ENCODE data around the gene REEP2. TPM values are rescaled to one million over a fixed set of nuclear protein-coding genes. Genes with fewer than 3 reads are reported as not detected.

Gene REEP2
- total RNA-seq, 4 donors from 2014 or later = 0.54 to 3.6 (median 2.0) TPM; not detected in 1

- H3K9me3 ChIP-seq = no peaks in the 10 kb centered on the region
- H3K27ac ChIP-seq = no peak overlapping the region
- H3K4me1 ChIP-seq = peaks cover 0 to 6% of the 10 kb centered on the region in 2 donors
- DNase-seq = no peak
- TF ChIP-seq POLR2A (IDR thresholded peaks at IDR 0.05) = no peak
- TF ChIP-seq CTCF (IDR thresholded peaks at IDR 0.05) = no peak
- no peaks in the 10 kb centered on the region for H3K36me3 ChIP-seq
- WGBS, 2 donors = 92% methylated on average over 11 to 13 of the region's 13 CpGs
- H3K27me3 ChIP-seq = no peaks in the 10 kb centered on the region
- H3K4me3 ChIP-seq (replicated peaks in 1 of 3) = no peak overlapping the region
- intact Hi-C loops (cut with DNase I) = no loop called here
These were observed 5.4 kb downstream of the REEP2 start for GRCh38 chr5:138444078-138444773.

- H3K27ac ChIP-seq = no peak overlapping the region
- TF ChIP-seq POLR2A (IDR thresholded peaks at IDR 0.05) (no peak), CTCF (IDR thresholded peaks at IDR 0.05) (no peak)
- intact Hi-C loops (cut with DNase I) = no loop called here
- H3K36me3 ChIP-seq = no peaks in the 10 kb centered on the region
- H3K9me3 ChIP-seq = no peaks in the 10 kb centered on the region
- no peak overlapping the region for H3K4me3 ChIP-seq (replicated peaks in 1 of 3)
- H3K4me1 ChIP-seq = peaks cover 0 to 7% of the 10 kb centered on the region in 2 donors
- no peak for DNase-seq
- H3K27me3 ChIP-seq = no peaks in the 10 kb centered on the region
- 77 to 91% methylated on average over 8 to 12 of the region's 22 CpGs for WGBS, 2 donors
These were observed 6.1 kb downstream of the REEP2 start for GRCh38 chr5:138444774-138445546.

- intact Hi-C loops (cut with DNase I) = no loop called here
- WGBS, 2 donors = 76 to 86% methylated on average over 12 to 15 of the region's 18 CpGs
- TF ChIP-seq CTCF (IDR thresholded peaks at IDR 0.05) = no peak
- TF ChIP-seq POLR2A (IDR thresholded peaks at IDR 0.05) = no peak
- no peak overlapping the region for H3K4me3 ChIP-seq (replicated peaks in 1 of 3)
- H3K9me3 ChIP-seq = no peaks in the 10 kb centered on the region
- no peaks in the 10 kb centered on the region for H3K27me3 ChIP-seq
- DNase-seq = no peak
- peaks cover 0 to 10% of the 10 kb centered on the region in 2 donors for H3K4me1 ChIP-seq
- H3K27ac ChIP-seq = no peak overlapping the region
- H3K36me3 ChIP-seq = no peaks in the 10 kb centered on the region
These were observed 6.9 kb downstream of the REEP2 start for GRCh38 chr5:138445547-138446271.

- no peaks in the 10 kb centered on the region for H3K9me3 ChIP-seq
- H3K27ac ChIP-seq = no peak overlapping the region
- no peaks in the 10 kb centered on the region for H3K27me3 ChIP-seq
- intact Hi-C loops (cut with DNase I) = no loop called here
- WGBS, 2 donors = 91% methylated on average over 6 of the region's 6 CpGs
- no peaks in the 10 kb centered on the region for H3K36me3 ChIP-seq
- DNase-seq = no peak
- H3K4me3 ChIP-seq (replicated peaks in 1 of 3) = no peak overlapping the region
- no peak for TF ChIP-seq CTCF (IDR thresholded peaks at IDR 0.05)
- no peak for TF ChIP-seq POLR2A (IDR thresholded peaks at IDR 0.05)
- H3K4me1 ChIP-seq = peaks cover 0 to 10% of the 10 kb centered on the region in 2 donors
These were observed 9.2 kb downstream of the REEP2 start for GRCh38 chr5:138448070-138448469.

Data from thyroid gland (tissue), 4 donors.